ENCODE data around the gene FAM168A.
A peak's percentile ranks its signal among the peaks of the same experiment; 100 is the strongest.
"Not testable (repeated sequence)": the region's sequence is repeated elsewhere in the genome, so short reads cannot be mapped to it uniquely, and the experiment has no call there.

The FAM168A gene

DNA sequence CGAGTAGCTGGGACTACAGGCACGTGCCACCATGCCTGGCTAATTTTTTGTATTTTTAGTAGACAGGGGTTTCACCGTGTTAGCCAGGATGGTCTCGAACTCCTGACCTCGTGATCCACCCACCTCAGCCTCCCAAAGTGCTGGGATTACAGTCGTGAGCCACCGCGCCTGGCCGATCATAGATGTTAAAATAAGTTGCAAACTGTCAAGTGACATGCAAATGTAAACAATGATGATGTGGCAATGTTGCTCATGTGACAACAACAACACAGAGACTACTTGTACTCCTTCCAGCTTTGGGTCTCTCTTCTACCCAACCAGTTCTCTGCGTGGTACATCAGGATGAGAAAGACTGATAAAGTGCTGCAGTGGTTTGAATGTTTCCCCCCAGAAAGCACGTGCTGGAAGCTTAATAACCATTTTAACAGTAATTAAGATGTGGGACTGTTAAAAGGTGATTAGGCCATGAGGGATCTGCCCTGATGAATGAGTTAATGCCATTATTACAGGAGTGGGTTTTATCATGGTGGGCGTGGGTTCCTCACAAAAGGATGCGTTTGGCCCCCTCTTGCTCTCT lies 127.8 kb downstream of the FAM168A start:
- not testable (repeated sequence) for DNase-seq

DNA sequence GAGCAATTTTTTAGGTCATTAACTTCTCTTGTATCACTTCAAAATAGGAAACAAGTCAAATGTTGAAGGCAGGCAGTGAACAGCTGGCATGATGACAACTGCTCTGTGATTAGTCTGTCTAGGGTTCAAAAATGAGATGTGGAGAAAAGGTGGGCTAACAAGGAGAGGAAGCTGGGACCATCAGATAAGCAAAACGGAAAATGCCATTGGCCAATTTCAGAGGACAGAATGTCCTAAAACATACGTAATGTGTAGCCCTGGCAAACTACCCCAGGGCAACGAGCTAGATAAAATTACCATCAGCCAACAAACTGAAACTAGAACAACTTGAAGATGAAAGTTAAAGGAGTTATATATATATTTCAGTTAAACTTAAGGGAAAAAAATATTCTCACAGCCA lies 128.5 kb downstream of the FAM168A start:
- no peak for DNase-seq

DNA sequence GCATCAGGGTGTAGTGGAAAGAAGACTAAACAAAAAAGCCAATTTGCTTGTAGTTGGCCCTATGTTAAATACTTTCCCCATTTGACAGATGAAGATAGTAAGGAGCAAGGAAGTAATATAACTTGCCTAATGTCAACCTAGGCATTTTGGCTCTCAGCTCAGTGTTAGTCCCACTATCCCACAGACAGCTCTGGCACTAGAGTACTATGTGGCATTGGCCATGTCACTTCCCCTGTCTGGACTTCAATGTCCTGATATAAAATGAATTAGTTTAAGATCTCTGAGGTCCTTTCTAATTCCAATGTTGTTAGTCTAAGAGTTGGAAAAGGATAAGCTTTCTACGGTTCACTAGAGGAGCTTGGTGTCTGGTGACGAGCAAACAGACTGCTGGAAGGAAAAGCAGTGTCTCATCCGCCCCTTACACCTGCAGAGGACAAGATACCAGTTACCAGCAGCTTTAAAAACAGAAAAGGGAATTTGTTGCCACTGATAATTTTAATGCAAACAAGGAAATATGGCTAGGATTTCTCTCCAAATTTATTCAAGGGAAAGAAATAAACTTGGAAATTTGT lies 129.2 kb downstream of the FAM168A start:
- no peak for DNase-seq

DNA sequence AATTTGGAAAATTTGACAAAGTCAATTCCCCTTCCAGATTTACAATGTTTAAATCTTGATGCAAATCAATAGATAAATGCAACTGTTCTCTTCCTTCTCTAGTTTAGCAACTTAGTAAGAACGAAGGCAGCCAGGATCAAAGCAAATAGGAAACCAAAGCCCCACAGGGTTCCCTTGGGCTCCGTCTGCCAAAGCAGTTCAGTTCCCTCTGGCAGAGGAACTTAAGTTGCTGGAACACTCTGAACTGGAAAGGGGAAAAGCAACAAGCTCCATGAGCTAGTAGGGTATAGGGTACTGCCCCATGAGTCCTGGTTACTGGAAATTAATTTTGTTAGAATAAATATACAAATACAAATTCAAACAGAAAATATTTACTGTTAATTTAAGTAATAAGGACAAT lies 130.4 kb downstream of the FAM168A start:
- peak in 18 of 58 donors; percentile 3 to 60 (median 22) for DNase-seq

DNA sequence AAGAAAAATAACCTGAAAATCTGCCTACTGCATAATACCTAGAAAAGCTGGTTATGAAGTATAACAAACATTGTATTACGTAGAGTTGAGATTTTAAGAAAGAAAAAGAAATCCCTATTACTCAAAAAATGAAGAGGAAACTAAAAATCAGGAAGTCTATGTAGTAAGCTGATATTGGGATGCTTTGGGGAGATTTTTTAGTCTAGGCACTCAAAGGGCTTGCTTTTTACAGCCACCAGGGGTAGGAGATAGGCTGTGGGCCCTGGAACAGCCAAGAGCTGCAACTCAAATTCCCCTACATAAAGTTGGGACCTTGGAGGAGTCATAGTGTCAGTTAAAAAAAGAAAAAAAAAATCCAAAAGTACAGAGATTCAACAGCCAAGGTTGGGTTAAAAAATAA lies 131.3 kb downstream of the FAM168A start:
- DNase-seq, result no peak

DNA sequence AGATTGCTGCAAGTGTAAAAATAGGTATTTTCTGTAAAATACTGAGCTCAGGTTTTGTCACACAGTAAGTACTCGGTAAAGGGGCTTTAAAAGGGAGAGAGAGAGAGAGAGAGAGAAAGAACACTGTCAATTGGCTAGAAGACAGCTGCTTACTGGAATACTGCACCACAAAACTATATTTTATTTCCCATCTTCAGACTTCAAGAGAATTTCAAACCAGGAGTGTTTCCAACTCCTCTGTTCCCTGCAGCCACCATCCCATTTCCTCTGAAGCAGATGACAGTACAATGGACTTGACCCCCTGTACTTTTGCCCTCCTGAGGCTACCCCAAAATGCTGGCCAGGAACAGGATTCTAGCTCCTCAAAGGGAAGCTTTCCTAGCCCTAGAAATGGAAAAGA lies 132.0 kb downstream of the FAM168A start:
- DNase-seq, result no peak

DNA sequence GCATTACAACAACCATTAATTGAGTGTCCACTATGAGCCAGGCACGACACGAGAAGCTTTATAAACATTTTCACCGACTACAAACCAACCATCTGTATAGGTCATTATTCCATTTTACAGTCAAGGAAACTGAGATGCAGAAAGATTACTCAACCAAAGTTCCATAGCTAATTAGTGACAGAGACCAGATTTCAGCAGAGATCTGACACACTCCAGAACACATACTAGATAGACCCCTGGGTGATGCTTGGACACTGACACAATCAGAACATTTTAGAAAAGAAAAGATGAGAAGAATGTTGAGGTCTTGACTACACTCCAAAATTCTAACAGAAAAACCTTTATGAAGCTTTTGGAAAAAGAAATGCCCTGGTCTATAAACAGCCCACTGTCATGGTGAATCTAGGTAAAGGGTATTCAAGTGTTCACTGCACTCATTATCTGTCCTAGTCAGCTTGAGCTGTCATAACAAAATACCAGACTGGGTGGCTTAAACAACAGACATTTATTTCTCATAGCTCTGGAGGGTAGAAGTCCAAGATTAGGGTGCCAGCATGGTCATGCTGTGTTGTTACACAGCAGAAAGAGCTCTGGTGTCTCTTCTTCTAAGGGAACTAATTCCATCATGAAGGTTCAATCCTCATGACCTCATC lies 132.8 kb downstream of the FAM168A start:
- no peak for DNase-seq

DNA sequence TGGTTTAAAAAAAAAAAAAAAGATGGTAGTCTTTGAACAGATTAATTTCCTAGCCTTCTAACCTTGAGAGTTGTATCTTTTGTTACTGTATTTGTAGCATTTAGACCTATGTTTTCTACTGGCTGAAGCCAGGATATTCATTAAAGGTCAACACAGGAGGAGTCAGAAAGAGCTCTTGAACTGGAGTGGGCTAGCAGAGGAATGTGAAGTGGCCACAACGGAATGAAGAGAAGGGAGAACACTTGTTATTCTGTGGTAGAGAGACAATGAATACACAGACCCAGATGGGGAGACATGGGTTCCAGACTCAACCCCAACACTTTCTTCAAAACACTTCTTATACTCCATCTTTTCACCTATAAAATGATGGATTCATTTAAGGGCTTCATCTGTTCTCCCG lies 133.6 kb downstream of the FAM168A start:
- DNase-seq, result no peak

DNA sequence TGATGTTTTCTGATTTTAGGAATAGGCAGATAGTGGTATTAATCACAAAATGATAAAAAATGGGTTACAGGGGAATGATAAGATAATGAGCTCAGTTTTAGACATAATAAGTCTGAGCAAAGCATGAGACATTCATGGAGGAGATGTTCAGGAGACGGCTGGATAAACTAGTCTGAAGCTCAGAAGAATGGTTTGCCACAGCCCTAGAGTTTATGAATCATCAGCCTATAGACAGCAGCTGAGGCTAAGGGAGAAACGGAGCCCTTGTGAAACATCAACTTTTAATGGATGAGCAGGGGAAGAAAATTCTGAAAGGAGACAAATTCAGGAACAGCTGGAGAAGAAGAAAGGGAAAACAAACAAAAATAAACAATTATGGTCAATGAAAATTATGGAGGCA lies 134.6 kb downstream of the FAM168A start:
- DNase-seq, result no peak

DNA sequence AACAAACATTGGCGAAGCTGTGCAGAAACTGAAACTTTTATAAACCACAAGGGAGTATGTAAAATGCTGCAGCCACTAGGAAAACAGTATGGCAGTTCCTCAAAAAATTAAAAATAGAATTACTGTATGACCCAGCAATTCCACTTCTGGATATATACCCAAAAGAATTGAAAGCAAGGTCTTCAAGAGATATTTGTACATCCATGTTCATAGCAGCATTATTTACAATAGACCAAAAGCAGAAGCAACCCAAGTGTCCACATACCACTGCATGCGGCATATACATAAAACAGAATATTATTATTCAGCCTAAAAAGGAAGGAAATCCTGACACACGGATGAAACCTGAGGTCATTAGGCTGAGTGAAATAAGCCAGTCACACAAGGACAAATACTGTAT lies 135.9 kb downstream of the FAM168A start:
- DNase-seq, result no peak

DNA sequence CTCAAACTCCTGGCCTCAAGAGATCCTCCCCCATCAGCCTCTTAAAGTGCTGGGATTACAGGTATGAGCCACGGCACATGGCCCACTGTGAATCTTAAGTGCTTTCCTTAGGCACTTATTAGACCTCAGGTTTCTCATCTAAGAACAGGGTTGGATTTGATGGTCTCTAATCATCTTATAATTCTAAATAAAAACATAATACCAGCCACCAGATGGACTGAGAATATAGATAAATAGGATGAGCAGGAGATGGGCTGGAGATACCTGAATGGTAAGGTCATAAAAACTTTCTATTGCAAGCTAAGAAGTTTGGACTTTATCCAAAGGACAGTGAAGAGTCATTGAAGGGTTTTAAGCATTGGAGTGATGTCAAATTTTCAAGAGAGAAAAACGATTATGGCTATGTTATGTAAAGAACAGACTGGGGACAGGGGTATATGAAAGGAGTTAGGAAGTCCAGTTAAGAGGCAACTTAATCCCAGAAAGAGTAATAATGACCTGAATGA lies 136.5 kb downstream of the FAM168A start:
- no peak for DNase-seq

DNA sequence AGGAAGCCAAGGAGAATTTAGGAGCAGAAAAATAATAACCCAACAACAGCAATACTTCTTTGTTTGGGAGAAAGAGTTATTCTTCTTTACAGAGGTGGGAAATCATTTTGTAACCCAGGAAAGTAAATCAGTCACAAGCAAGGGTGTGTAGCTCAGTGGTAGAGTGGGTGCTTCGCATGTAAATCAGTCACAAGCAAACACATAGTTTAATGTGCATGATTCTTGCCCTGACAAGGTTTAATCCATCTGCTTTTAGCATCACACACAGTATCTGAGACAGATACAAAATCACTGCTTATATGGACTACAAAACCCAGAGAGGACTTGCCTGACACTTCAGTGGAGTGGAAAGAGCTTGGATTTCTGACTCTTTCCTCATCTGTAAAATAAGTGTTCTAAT lies 139.7 kb downstream of the FAM168A start:
- no peak for DNase-seq

DNA sequence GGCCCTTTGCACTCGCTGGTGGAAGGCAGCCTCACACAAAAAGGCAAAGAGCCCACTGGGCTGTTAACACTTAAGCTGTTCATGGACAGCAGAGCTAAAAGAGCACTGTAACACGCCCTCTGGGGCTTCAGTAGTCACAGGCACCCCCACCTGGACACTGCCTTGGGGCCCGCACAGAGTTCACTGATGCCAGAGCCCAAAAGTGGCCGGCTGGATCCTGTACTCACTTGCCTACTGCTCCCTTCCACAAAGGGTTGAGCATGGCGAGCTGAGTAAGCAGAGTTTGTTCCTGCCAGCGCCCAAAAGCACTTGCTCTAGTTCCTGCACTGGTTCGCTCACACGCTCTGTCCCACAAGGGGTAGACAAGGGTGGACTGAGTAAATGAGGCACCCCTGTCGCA lies 142.9 kb downstream of the FAM168A start:
- DNase-seq, result peak in 43 of 58 donors; percentile 13 to 77 (median 47)

DNA sequence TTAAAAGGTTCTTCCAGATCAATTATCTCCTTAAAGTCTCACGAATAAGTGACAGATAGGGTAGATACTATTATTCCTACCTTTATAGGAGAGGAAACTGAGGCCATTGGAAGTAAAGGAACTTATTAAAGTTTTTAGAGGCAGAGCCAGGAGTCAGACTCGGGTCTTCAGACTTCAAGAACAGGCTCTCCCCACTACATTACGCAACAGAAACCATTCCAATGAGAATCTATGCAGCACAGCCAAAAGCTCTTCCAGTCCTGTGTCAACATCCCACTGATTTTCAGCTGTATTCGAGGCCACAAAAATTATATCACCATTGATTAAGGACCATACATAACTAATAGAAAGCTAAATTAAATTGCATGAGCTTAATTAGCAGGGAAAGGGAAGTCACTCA lies 144.3 kb downstream of the FAM168A start:
- DNase-seq, result no peak

DNA sequence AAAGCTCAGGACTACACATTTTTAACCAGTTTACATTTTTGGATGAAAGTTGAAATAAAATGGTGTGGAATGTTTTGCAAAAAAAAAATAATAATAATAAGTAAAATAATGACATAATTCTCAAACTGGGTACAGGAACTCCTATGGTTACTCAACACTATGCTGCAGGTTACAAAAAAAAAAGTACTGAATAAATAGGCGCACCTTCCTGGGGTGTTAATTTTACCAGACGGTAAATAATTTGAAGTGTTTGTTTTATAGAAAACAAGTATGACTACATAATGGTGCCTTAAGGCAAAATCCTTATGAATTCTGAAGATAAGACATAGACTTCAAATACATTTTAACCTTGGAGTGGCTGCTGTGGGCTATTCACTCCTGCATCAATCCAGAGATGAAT lies 145.2 kb downstream of the FAM168A start:
- no peak for DNase-seq

DNA sequence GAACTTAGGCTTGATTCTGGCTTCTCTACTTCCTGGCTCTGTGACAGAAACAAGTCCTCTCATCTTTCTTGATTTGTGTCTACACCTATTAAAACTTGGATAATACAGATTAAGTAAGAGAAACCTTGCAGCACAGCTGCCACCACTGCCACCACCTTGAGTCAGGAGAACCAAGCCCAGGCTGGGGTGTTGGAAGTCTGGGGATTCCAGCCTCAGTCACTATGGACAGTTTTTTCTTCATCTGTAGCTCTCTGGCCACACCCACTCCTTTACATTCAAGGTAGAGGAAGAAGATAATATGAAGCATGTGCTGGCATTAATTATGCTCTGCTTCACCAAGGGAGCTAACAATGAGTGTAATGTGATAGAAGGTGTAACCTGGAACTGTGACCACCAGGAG lies 146.0 kb downstream of the FAM168A start:
- DNase-seq, result no peak

DNA sequence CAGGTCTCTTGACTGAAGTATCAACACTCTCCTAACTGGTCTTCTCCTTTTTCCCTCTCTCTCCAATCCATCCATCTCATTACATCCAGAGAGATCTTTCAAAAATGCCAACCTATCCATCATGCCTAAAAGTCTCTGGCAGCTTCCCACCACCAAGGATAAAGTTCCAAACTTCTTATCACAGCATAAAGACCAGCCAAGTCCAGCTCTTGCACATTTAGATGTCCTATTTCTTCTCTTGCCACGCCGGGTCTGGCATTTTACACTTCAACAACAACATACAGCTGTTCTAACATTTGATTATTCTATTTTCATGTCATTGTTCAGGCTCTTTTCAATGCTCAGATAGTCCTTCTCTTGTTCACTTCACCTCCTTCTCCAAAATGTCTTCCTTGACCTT lies 151.1 kb downstream of the FAM168A start:
- DNase-seq, result no peak

DNA sequence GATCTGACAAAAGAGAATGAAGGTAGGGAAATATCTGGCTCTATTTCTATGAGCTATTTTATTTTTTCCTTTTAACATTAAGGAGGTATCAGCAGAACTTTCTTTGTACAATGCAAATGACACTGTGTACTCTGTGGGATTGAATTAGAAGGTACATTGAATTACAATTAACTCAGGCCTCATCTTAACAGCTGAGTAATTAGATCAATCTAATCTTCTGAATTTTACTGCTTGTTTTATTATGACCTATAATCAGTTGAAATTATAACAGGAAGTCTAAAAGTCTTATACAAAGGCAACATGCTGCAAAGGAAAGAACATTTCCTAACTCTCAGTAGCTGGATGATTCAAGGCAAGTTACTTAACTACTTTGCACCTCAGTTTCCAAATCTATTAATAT lies 151.9 kb downstream of the FAM168A start:
- no peak for DNase-seq

DNA sequence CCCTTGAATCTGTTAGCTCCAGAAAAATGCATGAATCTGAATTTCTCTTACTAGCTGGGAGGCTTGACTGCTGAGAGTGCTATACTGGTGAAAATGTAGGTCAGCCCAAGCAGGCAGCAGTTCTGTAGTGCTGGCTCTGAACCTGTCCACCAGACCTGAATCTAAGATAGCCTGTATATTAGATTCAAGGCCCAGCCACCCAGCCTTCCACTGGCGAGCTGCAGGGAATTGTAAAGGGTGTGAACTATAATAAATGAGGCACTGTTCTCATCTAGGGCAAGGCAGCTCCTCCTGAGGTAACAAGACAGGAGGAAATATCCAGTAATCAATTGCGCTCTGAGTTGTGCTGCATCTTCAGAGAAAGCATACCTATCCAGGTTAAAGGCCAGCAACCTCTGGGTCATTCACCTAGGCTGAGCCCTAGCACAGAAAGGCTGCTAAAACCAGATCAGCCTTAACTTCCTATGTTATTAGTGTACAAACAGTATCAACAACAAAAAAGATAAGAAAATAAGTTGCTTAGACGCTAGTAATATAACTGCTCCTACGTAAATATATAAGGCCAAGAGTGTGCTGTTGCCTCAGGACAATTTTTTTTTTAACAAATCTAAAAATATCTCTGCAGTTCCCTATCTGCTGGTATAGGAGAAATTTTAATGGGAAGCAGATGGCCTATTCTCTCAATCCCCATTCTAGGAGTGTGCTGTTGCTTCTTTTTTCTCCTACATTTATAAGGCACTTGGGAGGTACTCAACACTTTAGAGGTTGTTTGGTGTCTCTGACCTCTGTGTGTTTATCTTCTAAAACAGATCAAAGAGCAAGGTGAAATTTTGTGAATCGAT lies 158.7 kb downstream of the FAM168A start:
- DNase-seq, result peak in 11 of 58 donors; percentile 4 to 42 (median 14)

DNA sequence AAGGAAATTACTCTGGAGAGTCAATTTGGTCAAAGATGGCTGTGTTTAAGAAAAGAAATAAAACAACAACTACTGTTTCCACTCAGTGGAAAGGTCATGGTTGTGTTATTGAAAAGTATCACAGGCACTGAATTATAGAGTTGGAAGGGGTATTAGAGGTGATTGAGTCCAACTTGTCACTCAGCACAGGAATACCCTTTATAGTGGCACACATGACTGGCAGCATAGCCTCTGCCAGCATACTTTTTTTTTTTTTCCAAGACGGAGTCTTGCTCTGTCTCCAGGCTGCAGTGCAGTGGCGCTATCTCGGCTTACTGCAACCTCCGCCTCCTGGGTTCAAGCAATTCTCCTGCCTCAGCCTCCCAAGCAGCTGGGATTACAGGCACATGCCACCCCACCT lies 161.1 kb downstream of the FAM168A start:
- not testable (repeated sequence) for DNase-seq

DNA sequence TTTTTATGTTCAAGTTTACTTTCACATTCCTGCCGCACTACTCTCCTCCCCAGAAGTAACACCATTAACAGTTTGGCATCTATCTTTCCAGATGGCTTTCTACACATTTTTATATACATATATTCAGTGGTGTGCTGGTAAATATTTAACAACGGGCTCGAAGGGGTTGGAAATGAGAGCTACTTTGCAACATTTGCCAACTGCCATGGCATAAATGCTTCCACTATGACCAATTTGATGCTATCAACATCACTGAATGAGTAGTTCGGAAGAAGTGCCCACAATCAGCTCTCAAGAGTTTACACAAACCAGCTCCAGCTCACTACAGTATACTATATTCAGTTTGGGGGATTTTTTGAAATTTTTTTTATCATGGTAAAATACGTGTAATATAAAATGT lies 166.5 kb downstream of the FAM168A start:
- DNase-seq, result no peak

DNA sequence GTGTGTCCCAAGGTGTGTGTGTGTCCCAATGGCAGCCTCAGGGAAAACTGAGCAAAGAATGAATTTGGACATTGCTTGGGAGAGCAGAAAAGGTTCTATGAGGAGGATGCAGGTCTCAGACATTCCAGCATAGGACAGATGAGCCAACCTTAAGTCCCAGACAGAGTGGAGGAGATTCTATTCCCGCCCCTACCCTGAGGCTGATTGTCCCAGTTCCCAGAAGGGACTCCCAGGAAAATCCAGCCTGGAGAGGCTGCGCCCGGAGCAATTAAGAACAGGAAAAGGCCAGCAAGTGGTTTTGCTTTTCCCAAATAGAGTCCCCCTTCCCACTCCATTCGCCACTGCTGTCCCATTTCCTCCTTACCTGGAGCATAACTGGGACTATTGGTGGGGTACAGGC lies 167.6 kb downstream of the FAM168A start:
- no peak for DNase-seq
